ENCODE results near the gene MBLAC1. TPM values are rescaled to one million over a fixed set of nuclear protein-coding genes. Genes with fewer than 3 reads are reported as not detected.

Gene MBLAC1
- total and polyA plus RNA-seq, 4 donors: 1.7 to 2.9 (median 2.1) TPM

DNA sequence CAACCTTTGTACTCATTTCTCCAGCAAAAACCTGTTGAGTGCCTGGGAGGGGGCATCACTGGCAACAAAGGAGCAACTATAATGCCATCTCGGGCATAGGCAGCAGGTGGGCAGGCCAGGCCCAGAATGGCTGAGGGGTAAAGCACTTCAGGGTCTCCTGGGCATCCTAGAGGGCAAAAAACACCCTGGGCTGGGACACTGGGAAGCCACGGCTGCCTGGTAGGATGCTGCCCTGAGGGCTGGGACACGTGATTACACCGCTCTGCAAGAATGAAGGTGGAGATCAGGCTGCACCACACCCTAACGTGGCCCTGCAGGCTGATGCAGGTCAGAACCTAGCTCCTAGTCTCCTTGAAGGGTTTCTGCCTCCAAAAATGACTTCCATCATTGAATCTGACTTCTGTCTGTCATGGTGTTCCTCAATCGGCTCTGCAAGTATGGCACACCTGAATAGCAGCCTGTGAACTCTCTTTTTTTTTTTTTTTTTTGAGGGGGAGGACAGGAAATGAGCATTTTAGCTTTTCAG is 36.3 kb downstream of the MBLAC1 start:
- 71 to 81% methylated on average over 6 of the region's 6 CpGs for WGBS, 2 donors
- TF ChIP-seq, protein P1, sequence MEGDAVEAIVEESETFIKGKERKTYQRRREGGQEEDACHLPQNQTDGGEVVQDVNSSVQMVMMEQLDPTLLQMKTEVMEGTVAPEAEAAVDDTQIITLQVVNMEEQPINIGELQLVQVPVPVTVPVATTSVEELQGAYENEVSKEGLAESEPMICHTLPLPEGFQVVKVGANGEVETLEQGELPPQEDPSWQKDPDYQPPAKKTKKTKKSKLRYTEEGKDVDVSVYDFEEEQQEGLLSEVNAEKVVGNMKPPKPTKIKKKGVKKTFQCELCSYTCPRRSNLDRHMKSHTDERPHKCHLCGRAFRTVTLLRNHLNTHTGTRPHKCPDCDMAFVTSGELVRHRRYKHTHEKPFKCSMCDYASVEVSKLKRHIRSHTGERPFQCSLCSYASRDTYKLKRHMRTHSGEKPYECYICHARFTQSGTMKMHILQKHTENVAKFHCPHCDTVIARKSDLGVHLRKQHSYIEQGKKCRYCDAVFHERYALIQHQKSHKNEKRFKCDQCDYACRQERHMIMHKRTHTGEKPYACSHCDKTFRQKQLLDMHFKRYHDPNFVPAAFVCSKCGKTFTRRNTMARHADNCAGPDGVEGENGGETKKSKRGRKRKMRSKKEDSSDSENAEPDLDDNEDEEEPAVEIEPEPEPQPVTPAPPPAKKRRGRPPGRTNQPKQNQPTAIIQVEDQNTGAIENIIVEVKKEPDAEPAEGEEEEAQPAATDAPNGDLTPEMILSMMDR (IDR thresholded peaks at IDR 0.05; ENCODE audit: control extremely low read depth, extremely low read depth): no peak
- peaks cover 0 to 4% (median 0%) of the 10 kb centered on the region in 3 donors for H3K27me3 ChIP-seq (ENCODE audit: control insufficient read depth in 3 of 3, insufficient read depth in 3 of 3, low read length in 2 of 3)
- H3K27ac ChIP-seq (ENCODE audit: low read depth in 1 of 2, low read length in 1 of 2): no peak overlapping the region
- peaks cover 0 to 20% (median 0%) of the 10 kb centered on the region in 5 donors for H3K4me1 ChIP-seq (ENCODE audit: control insufficient read depth in 5 of 5, insufficient read depth in 5 of 5, low read length in 5 of 5)
- no peaks in the 10 kb centered on the region for H3K9me3 ChIP-seq (ENCODE audit: control insufficient read depth in 4 of 4, insufficient read depth in 3 of 4, low read length in 3 of 4)
- DNase-seq: no peak
- H3K36me3 ChIP-seq (ENCODE audit: control insufficient read depth in 4 of 4, insufficient read depth in 4 of 4, low read length in 4 of 4): peaks cover 0 to 9% (median 0%) of the 10 kb centered on the region in 4 donors
- ATAC-seq (ENCODE audit: insufficient read depth, low FRiP score): no peak
- H3K4me3 ChIP-seq: no peak overlapping the region
- no peak overlapping the region for H3K9ac ChIP-seq (ENCODE audit: insufficient read depth in 1 of 2, low read length in 2 of 2)

GRCh38 chr7:100163871-100164270 is 37.1 kb downstream of the MBLAC1 start:
- Histone ChIP-seq H3K4me3 (no peak overlapping the region), H3K9me3 (ENCODE audit: control insufficient read depth in 4 of 4, insufficient read depth in 3 of 4, low read length in 3 of 4) (no peaks in the 10 kb centered on the region), H3K4me1 (ENCODE audit: control insufficient read depth in 5 of 5, insufficient read depth in 5 of 5, low read length in 5 of 5) (peaks cover 0 to 27% (median 3%) of the 10 kb centered on the region in 5 donors), H3K9ac (ENCODE audit: insufficient read depth in 1 of 2, low read length in 2 of 2) (no peak overlapping the region), H3K36me3 (ENCODE audit: control insufficient read depth in 4 of 4, insufficient read depth in 4 of 4, low read length in 4 of 4) (peaks cover 0 to 9% (median 0%) of the 10 kb centered on the region in 4 donors), H3K27ac (ENCODE audit: low read depth in 1 of 2, low read length in 1 of 2) (no peak overlapping the region), H3K27me3 (ENCODE audit: control insufficient read depth in 3 of 3, insufficient read depth in 3 of 3, low read length in 2 of 3) (peaks cover 0 to 4% (median 0%) of the 10 kb centered on the region in 3 donors)
- DNase-seq (no peak), ATAC-seq (ENCODE audit: insufficient read depth, low FRiP score) (no peak)
- WGBS, 2 donors: 89 to 97% methylated on average over 5 of the region's 5 CpGs
- TF ChIP-seq, protein P1 (IDR thresholded peaks at IDR 0.05; ENCODE audit: control extremely low read depth, extremely low read depth): no peak

- H3K4me1 ChIP-seq (ENCODE audit: control insufficient read depth in 5 of 5, insufficient read depth in 5 of 5, low read length in 5 of 5): peaks cover 0 to 25% (median 3%) of the 10 kb centered on the region in 5 donors
- no peak overlapping the region for H3K4me3 ChIP-seq
- H3K9me3 ChIP-seq (ENCODE audit: control insufficient read depth in 4 of 4, insufficient read depth in 3 of 4, low read length in 3 of 4): no peaks in the 10 kb centered on the region
- 63 to 73% methylated on average over 16 of the region's 16 CpGs for WGBS, 2 donors
- DNase-seq (no peak), ATAC-seq (ENCODE audit: insufficient read depth, low FRiP score) (no peak)
- H3K36me3 ChIP-seq (ENCODE audit: control insufficient read depth in 4 of 4, insufficient read depth in 4 of 4, low read length in 4 of 4): peaks cover 0 to 4% (median 0%) of the 10 kb centered on the region in 4 donors
- TF ChIP-seq, protein P1 (IDR thresholded peaks at IDR 0.05; ENCODE audit: control extremely low read depth, extremely low read depth): no peak
- no peak overlapping the region for H3K27ac ChIP-seq (ENCODE audit: low read depth in 1 of 2, low read length in 1 of 2)
- peaks cover 0 to 4% (median 0%) of the 10 kb centered on the region in 3 donors for H3K27me3 ChIP-seq (ENCODE audit: control insufficient read depth in 3 of 3, insufficient read depth in 3 of 3, low read length in 2 of 3)
- no peak overlapping the region for H3K9ac ChIP-seq (ENCODE audit: insufficient read depth in 1 of 2, low read length in 2 of 2)
These were observed 39.7 kb downstream of the MBLAC1 start for GRCh38 chr7:100166317-100166940.
